ENCODE measurements around the gene PTPRD.

DNA sequence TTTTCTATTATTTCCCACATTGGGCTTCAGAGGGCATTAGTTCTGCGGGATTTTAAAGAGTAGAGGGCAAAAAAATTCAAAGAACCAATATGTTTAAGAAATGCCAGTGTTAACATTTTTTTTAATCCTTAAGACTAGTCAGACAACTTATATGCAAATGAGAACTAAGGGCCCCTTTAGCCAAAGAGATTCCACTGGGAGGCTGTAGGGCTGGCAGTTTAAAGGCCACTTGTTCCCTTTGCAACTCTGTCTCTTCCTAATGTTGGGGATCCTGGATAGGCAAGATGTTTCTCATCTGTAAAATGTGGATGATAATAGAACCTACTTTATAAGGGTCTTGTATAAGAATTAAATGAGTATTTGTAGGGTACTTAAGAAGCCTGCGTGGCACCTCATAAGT, 1395.9 kb downstream of the PTPRD start:
- TF ChIP-seq, protein P1, sequence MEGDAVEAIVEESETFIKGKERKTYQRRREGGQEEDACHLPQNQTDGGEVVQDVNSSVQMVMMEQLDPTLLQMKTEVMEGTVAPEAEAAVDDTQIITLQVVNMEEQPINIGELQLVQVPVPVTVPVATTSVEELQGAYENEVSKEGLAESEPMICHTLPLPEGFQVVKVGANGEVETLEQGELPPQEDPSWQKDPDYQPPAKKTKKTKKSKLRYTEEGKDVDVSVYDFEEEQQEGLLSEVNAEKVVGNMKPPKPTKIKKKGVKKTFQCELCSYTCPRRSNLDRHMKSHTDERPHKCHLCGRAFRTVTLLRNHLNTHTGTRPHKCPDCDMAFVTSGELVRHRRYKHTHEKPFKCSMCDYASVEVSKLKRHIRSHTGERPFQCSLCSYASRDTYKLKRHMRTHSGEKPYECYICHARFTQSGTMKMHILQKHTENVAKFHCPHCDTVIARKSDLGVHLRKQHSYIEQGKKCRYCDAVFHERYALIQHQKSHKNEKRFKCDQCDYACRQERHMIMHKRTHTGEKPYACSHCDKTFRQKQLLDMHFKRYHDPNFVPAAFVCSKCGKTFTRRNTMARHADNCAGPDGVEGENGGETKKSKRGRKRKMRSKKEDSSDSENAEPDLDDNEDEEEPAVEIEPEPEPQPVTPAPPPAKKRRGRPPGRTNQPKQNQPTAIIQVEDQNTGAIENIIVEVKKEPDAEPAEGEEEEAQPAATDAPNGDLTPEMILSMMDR (IDR thresholded peaks at IDR 0.05) = no peak
- TF ChIP-seq, protein P2, sequence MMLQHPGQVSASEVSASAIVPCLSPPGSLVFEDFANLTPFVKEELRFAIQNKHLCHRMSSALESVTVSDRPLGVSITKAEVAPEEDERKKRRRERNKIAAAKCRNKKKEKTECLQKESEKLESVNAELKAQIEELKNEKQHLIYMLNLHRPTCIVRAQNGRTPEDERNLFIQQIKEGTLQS (CRISPR knock-in tag; conservative IDR thresholded peaks at IDR 0.05) = no peak
- TF ChIP-seq NR2C2 (CRISPR knock-in tag; IDR thresholded peaks at IDR 0.05) (no peak), CREB1 (CRISPR knock-in tag; IDR thresholded peaks at IDR 0.05) (no peak), ZNF232 (CRISPR knock-in tag; IDR thresholded peaks at IDR 0.05) (no peak)
- TF ChIP-seq, protein P3, sequence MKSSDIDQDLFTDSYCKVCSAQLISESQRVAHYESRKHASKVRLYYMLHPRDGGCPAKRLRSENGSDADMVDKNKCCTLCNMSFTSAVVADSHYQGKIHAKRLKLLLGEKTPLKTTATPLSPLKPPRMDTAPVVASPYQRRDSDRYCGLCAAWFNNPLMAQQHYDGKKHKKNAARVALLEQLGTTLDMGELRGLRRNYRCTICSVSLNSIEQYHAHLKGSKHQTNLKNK (CRISPR knock-in tag; IDR thresholded peaks at IDR 0.05) = no peak
- TF ChIP-seq, protein P4, sequence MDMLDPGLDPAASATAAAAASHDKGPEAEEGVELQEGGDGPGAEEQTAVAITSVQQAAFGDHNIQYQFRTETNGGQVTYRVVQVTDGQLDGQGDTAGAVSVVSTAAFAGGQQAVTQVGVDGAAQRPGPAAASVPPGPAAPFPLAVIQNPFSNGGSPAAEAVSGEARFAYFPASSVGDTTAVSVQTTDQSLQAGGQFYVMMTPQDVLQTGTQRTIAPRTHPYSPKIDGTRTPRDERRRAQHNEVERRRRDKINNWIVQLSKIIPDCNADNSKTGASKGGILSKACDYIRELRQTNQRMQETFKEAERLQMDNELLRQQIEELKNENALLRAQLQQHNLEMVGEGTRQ (CRISPR knock-in tag; IDR thresholded peaks at IDR 0.05) = no peak
- TF ChIP-seq, protein P5, sequence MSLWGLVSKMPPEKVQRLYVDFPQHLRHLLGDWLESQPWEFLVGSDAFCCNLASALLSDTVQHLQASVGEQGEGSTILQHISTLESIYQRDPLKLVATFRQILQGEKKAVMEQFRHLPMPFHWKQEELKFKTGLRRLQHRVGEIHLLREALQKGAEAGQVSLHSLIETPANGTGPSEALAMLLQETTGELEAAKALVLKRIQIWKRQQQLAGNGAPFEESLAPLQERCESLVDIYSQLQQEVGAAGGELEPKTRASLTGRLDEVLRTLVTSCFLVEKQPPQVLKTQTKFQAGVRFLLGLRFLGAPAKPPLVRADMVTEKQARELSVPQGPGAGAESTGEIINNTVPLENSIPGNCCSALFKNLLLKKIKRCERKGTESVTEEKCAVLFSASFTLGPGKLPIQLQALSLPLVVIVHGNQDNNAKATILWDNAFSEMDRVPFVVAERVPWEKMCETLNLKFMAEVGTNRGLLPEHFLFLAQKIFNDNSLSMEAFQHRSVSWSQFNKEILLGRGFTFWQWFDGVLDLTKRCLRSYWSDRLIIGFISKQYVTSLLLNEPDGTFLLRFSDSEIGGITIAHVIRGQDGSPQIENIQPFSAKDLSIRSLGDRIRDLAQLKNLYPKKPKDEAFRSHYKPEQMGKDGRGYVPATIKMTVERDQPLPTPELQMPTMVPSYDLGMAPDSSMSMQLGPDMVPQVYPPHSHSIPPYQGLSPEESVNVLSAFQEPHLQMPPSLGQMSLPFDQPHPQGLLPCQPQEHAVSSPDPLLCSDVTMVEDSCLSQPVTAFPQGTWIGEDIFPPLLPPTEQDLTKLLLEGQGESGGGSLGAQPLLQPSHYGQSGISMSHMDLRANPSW (CRISPR knock-in tag; conservative IDR thresholded peaks at IDR 0.05; ENCODE audit: low read depth) = no peak
